Stimulated activated CD8-positive, alpha-beta memory T cell treated with anti-CD3 and anti-CD28 coated beads, Interleukin-2, amount 100 ng/mL, for 48 hours (primary cell): ENCODE data around the gene AMHR2.
"Not testable (repeated sequence)": the region's sequence is repeated elsewhere in the genome, so short reads cannot be mapped to it uniquely, and the experiment has no call there.

Source experiments
- DNase-seq, 2 donors: peaks; one replicate each; pipeline ENCODE4 v3.0.0-alpha.2; 2020; ENCODE audit warnings: low read depth in 2 of 2

Gene AMHR2

GRCh38 chr12:53414756-53415417 lies 8.8 kb upstream of the AMHR2 start:
- no peak for DNase-seq

- DNase-seq: not testable (repeated sequence)
These were observed 7.8 kb upstream of the AMHR2 start for GRCh38 chr12:53415752-53416389.

GRCh38 chr12:53417291-53417816 lies 6.3 kb upstream of the AMHR2 start:
- not testable (repeated sequence) for DNase-seq

GRCh38 chr12:53418221-53418620 lies 5.4 kb upstream of the AMHR2 start:
- DNase-seq: no peak

- no peak for DNase-seq
These were observed 3.9 kb upstream of the AMHR2 start for GRCh38 chr12:53419756-53420155.

GRCh38 chr12:53422247-53422646 lies 1.4 kb upstream of the AMHR2 start:
- not testable (repeated sequence) for DNase-seq

- no peak for DNase-seq
These were observed 1.2 kb downstream of the AMHR2 start for GRCh38 chr12:53424626-53425514.

- DNase-seq: no peak
These were observed 2.0 kb downstream of the AMHR2 start for GRCh38 chr12:53425515-53426150.

- DNase-seq: no peak
These were observed 4.4 kb downstream of the AMHR2 start for GRCh38 chr12:53427905-53428594.

GRCh38 chr12:53428741-53429140 lies 5.1 kb downstream of the AMHR2 start:
- no peak for DNase-seq

GRCh38 chr12:53430116-53430515 lies 6.5 kb downstream of the AMHR2 start:
- DNase-seq: no peak

- DNase-seq: no peak
These were observed 7.5 kb downstream of the AMHR2 start for GRCh38 chr12:53431187-53431586.

- DNase-seq: not testable (repeated sequence)
These were observed 11.7 kb downstream of the AMHR2 start for GRCh38 chr12:53435326-53435725.

GRCh38 chr12:53439582-53439981 lies 15.9 kb downstream of the AMHR2 start:
- DNase-seq: not testable (repeated sequence)

- DNase-seq: peak; percentile 99
These were observed 17.6 kb downstream of the AMHR2 start, which contains the start of gene PRR13 for GRCh38 chr12:53441040-53441833. Gene PRR13, plus strand, starts transcription at chr12:53441734. Its CDS starts 981 bp downstream, at chr12:53442715.

- DNase-seq: no peak
These were observed 20.3 kb downstream of the AMHR2 start for GRCh38 chr12:53443955-53444354.

GRCh38 chr12:53444593-53445325 lies 21.1 kb downstream of the AMHR2 start:
- not testable (repeated sequence) for DNase-seq

GRCh38 chr12:53450936-53451335 lies 27.3 kb downstream of the AMHR2 start:
- no peak for DNase-seq

- DNase-seq: peak; percentile 94 to 95
These were observed 28.1 kb downstream of the AMHR2 start, which contains the start of gene PCBP2 for GRCh38 chr12:53451661-53452158. Gene PCBP2, plus strand, starts transcription at chr12:53452102. Its CDS starts 2,699 bp downstream, at chr12:53454801.
